ENCODE data around the gene VGLL1.

VGLL1 gene

DNA sequence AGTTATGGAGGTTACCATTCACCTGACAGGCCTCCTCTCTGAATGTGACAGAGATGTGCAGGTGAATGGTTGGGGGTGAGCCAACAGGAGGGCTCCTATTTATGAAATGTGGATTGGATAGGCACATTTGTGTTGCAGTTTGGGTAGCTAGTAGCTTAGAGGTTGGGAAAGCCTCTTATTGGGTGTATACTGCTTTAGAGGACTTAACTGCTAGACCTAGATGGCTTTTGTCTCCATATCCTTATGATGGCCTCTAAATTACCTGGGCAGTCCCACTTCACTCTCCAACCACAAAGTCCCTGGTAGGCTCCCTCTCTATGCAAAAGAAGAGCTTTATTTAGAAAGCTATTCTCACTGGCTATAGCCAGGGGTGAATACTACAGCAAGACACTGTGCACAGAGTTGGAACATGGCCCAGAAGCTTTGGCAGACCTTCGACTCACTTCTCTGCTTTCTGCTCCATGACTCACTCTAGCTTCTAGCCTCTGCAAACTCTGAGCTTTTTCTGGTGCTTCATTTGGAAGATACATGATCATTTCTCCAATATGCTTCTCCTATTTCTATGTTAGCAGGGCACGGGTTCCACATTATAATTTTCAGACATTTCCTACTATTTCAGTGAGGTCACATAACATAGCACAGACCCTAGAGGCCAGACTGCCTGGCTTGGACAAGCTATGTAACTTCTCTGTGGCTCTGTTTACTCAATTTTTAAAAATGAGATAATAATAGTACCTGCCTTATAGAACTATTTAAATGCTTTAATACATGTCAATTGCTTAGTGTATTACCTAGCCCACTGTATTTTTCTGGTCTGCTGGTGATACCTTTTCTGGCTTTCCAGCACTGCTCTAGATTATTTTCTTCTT is 6.0 kb upstream of the VGLL1 start:
- no peak for TF ChIP-seq CTCF (IDR thresholded peaks at IDR 0.05; ENCODE audit: insufficient read depth, low read length, poor library complexity, severe bottlenecking)
- DNase-seq (ENCODE audit: extremely low read depth, insufficient read length) = no peak
- Histone ChIP-seq H3K4me3 (replicated peaks; ENCODE audit: low read depth, low read length) (no peak overlapping the region), H3K27me3 (replicated peaks; ENCODE audit: control insufficient read depth, insufficient read depth, low read length) (no peaks in the 10 kb centered on the region), H3K36me3 (ENCODE audit: control insufficient read depth, insufficient read depth, low read length) (no peaks in the 10 kb centered on the region)

GRCh38 chrX:136528645-136529315 is 3.2 kb upstream of the VGLL1 start:
- Histone ChIP-seq H3K27me3 (replicated peaks; ENCODE audit: control insufficient read depth, insufficient read depth, low read length) (no peaks in the 10 kb centered on the region), H3K36me3 (ENCODE audit: control insufficient read depth, insufficient read depth, low read length) (no peaks in the 10 kb centered on the region), H3K4me3 (replicated peaks; ENCODE audit: low read depth, low read length) (no peak overlapping the region)
- no peak for TF ChIP-seq CTCF (IDR thresholded peaks at IDR 0.05; ENCODE audit: insufficient read depth, low read length, poor library complexity, severe bottlenecking)
- DNase-seq (ENCODE audit: extremely low read depth, insufficient read length) = no peak

DNA sequence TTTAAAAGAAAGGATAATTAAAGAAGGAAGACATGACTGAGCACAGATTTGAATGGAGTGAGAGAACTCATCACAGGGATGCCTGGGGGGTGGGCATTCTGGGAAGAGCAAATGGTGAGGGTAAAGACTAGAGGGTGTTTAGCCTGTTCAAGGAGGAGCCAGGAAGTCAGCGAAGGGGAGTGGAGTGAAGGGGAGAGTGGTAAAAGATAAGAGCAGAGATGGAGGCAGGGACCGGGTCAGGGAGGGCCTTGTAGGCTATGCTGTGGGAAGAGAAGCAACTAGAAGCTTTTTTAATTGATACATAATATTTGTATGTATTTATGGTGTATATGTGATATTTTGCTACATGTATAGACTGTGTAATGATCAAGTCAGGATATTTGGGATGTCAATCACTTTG is 2.2 kb upstream of the VGLL1 start:
- Histone ChIP-seq H3K36me3 (ENCODE audit: control insufficient read depth, insufficient read depth, low read length) (no peaks in the 10 kb centered on the region), H3K4me3 (replicated peaks; ENCODE audit: low read depth, low read length) (no peak overlapping the region), H3K27me3 (replicated peaks; ENCODE audit: control insufficient read depth, insufficient read depth, low read length) (no peaks in the 10 kb centered on the region)
- TF ChIP-seq CTCF (IDR thresholded peaks at IDR 0.05; ENCODE audit: insufficient read depth, low read length, poor library complexity, severe bottlenecking) = no peak
- DNase-seq (ENCODE audit: extremely low read depth, insufficient read length) = no peak

DNA sequence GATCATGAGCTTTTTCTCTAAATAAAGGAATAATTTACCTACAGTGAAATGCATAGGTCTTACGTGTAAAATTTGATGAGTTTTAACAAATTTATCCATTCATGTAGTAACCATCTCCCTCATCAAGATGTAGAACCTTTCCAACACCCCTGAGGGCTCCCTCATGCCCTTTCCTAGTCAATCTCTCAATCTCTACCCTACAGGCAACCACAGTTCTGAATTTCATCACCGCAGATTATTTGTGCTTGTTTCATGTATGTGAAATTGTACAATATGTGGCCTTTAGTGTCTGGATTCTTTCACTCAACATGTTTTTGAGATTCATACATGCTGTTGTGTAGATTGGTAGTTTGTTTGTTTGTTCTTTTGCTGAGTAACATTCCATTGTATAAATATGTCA is 2.1 kb downstream of the VGLL1 start:
- TF ChIP-seq CTCF (IDR thresholded peaks at IDR 0.05; ENCODE audit: insufficient read depth, low read length, poor library complexity, severe bottlenecking) = no peak
- DNase-seq (ENCODE audit: extremely low read depth, insufficient read length) = no peak
- H3K27me3 ChIP-seq (replicated peaks; ENCODE audit: control insufficient read depth, insufficient read depth, low read length) = no peaks in the 10 kb centered on the region

DNA sequence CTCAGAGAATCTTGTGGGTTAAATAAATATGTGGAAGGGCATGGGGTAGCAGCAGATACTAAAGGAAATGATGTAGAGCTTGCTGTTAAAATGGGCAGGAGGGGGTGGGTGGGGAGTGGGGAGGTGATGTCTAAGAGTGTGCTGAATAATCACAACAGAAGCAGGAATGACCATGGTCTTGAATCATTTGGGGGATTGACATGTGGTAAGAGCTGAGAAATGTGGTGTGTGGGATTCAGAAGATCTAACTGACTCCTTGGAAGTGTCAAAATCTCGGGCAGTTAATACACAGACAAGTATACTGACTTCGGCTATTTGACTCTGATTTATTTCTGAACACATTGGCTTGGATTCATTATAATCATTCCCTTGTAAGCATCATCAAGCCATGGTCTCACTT is 6.8 kb downstream of the VGLL1 start:
- no peak for TF ChIP-seq CTCF (IDR thresholded peaks at IDR 0.05; ENCODE audit: insufficient read depth, low read length, poor library complexity, severe bottlenecking)

More for the DNA sequence above, 2.1 kb downstream of the VGLL1 start:
- H3K4me3 ChIP-seq (replicated peaks; ENCODE audit: low read depth, low read length) = no peak overlapping the region
- H3K36me3 ChIP-seq (ENCODE audit: control insufficient read depth, insufficient read depth, low read length) = no peaks in the 10 kb centered on the region

More for the DNA sequence above, 6.8 kb downstream of the VGLL1 start:
- H3K36me3 ChIP-seq (ENCODE audit: control insufficient read depth, insufficient read depth, low read length) = no peaks in the 10 kb centered on the region
- no peak for DNase-seq (ENCODE audit: extremely low read depth, insufficient read length)
- no peak overlapping the region for H3K4me3 ChIP-seq (replicated peaks; ENCODE audit: low read depth, low read length)
- no peaks in the 10 kb centered on the region for H3K27me3 ChIP-seq (replicated peaks; ENCODE audit: control insufficient read depth, insufficient read depth, low read length)

Data from GM06990 (cell line).